Measurements from ENCODE around the gene PIGA.

Gene PIGA, protein sequence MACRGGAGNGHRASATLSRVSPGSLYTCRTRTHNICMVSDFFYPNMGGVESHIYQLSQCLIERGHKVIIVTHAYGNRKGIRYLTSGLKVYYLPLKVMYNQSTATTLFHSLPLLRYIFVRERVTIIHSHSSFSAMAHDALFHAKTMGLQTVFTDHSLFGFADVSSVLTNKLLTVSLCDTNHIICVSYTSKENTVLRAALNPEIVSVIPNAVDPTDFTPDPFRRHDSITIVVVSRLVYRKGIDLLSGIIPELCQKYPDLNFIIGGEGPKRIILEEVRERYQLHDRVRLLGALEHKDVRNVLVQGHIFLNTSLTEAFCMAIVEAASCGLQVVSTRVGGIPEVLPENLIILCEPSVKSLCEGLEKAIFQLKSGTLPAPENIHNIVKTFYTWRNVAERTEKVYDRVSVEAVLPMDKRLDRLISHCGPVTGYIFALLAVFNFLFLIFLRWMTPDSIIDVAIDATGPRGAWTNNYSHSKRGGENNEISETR

DNA sequence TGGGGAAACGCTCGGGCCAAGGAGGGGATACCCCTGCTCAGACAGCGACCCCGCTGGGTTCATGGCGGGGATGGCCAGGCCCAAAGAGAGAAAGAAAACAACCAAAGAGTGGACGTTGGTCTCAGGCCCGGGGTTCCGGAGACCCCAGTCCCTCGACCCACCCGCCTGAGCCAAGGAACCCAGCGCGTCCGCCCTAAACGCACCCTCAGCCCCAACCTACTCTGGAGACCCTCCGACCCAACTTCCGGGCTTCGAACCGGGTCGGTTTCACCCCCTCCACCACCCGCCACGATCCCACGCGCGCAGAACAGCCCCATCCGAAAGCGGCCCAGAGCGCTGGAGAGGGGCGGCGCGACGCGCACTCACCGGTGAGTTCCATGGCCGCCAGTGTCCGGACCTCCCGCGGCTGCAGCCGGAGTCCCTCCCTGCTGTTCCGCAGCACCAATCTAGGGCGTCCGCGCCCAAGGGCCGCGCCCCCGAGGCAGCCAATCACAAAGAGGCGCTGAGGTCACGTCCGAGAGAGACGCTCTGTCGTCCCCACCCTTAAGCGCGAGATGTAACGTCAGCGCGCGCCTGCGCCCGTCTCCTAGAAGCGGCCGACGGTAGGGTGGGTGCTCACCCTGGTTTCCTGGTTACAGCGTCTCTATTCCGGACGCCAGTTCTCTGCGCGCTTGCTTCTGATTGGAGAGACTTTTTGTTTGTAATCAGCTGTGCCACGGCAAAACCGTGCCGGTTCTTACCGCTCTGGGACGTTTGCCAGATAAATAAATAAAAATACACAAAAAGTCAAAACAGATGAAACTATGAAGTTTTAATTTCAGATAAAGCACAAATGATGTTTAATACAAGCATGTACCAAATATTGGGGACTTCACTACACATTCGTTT, at the start of gene PIGA:
Gene PIGA, minus strand, starts transcription at position 389 of the 888 bp plus-strand sequence. CDS start 3,593 bp downstream, outside the sequence.
- DNase-seq, result peak; percentile 92 to 95

GRCh38 chrX:15384304-15384703, 49.0 kb upstream of the PIGA start, which contains the start of gene VEGFD:
VEGFD (minus strand) TSS chrX:15384413; CDS start chrX:15383946, 467 bp downstream.
- no peak for DNase-seq

DNA sequence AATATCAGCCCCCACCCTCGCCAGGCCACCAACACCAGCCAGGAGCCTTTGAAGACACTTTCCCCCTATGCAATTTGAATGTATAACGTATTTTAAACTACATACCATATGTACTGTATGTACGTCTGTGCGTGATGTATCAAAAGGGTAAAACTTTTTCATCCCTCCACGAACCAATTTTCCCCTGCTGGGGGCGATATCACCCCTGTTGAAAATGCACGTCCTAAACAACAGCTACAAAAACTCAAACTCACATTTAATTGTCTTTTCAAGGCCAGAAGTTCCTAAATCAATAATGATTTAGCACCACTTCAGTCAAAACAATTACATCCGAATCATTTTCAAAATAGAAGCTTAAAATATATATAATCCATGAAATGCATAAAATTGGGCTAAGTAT, 47.5 kb upstream of the PIGA start:
- no peak for DNase-seq

DNA sequence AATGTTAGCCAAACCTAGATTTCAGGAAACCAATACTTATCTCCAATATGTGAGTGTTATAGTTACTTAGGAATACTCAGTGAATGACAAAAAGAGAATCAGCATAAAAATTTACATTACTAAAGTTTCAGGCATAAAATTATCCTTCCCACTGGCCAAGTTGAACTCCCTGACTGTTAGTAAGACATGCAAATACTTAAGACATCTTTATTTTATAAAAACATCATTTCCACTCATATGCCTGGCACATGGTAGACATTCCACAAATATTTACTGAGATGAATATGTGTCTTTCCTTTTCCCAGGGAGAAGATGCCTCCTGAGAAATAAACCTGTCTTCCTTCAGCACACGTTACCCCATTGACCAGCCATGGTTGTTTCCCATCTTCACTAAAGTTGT, 41.6 kb upstream of the PIGA start:
- no peak for DNase-seq

GRCh38 chrX:15373976-15374375, 38.7 kb upstream of the PIGA start:
- no peak for DNase-seq

DNA sequence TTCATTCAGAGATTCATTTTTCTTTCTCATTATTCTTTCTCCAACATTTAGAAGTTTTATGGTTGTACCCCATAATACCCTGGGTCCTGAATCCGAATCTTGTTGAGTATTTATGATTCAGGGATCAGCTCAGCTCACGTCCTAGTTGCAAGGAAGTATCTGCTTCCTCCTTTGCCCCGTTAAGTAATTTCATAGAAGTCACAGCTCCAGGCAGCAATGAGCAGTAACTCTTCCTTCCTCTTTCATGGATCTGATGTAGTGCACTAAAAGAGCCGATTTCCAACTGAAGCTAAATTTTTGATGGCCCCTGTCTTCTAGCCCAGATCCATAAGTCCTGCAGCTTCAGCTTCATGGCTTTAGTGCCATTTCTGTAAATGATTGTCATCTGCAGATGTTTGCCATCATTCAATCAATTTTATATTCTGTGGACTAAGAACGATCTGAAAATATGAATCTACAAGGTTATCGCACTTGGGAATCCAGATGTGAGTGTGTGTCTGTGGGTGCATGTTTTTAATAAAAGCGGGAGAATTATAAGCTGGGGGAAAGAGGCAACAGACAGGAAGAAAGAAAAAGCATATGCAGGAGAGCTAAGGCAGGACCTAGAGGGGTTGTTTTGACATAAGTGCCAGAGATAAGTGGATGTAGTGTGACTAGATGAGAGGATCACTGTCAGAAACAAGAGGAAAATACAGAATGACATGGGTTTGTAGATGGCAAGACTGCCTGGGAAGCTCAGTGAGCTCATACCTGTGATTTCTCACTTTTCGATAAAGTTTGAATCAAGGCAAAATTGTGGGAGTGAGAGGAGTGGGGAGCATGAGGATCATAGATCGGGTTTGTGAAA, 31.4 kb upstream of the PIGA start:
- DNase-seq, result no peak

DNA sequence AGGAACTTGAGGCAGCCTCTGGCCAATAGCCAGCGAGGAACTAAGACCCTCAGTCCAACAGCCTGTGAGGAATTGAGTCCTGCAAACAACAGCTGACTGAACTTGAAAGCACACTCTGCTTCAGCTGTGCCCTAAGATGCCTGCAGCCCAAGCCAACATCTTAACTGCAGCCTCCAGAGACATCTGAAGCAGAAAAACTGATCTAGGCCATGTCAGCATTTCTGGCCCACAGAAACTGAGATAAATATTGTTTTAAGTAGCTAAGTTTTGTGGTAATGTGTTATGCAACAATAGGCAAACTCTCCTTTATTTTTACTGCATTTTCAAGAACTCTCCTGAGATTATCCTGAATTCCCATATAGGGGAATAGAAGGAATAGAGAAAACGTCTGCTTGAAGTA, 24.4 kb upstream of the PIGA start:
- no peak for DNase-seq

DNA sequence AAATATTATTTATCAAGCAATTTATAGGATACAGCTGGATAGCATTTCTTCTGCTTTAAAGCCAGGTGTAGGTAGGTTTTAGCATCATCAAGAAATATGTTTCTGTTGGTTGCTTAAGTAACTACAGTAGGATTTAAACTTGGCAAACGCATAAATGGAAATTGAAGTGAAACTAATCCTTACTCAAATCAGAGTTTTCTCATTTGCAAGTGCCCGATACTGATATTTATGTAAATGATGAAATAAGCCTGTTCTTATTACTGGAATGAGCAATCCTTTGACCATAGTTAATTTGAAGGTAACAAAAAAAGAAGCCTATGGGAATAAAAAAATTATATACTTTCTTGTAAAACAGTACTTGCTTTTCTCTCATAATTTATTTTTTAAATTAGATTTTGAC, 23.2 kb upstream of the PIGA start:
- no peak for DNase-seq

DNA sequence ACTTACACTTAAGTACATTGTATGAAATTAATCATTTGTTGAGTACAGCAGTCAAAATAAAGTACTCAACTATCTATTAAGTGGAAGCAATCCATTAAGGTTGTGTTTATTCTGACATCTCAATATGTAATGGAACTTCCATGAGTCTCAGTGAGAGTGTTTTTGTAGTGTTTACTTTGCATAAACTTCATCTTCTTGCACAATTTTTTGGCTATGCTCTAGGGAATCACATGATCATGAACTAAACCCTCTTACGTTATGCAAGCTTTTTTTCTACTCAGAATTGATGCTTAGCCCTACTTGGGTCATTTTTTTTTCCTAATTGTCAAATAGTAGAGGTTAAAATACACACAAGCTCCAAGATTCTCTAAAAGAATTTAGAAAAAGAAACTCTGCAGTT, 21.1 kb upstream of the PIGA start:
- no peak for DNase-seq

- no peak for DNase-seq
Observed at GRCh38 chrX:15350329-15350996, 15.1 kb upstream of the PIGA start.

DNA sequence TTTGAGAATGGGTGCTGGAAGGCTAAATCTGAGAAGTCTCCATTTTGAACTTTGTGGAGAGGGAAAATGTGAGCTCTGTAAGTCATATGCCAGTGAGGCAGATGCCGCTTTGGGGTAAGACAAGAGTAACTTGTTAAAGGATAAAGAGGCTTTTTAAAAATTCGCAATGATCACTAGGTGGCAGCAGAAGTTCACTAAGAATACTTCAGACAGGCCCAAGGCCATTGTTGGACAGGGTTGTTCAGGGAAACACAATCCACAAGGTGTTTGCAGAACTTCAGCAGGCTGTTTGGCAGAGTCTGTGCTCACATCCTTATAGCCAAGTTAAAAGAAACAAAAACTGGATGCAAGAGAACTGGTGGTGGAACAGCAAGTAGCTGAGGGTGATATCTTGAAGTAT, 13.7 kb upstream of the PIGA start:
- peak; percentile 18 to 48 for DNase-seq

- no peak for DNase-seq
Observed at GRCh38 chrX:15345976-15346375, 10.7 kb upstream of the PIGA start.

- DNase-seq, result no peak
Observed at GRCh38 chrX:15344106-15344505, 8.8 kb upstream of the PIGA start.

GRCh38 chrX:15343075-15343476, 7.8 kb upstream of the PIGA start:
- no peak for DNase-seq

GRCh38 chrX:15340867-15341266, 5.5 kb upstream of the PIGA start:
- DNase-seq, result no peak

GRCh38 chrX:15336023-15336413, 695 bp upstream of the PIGA start:
- DNase-seq, result no peak

- no peak for DNase-seq
Observed at GRCh38 chrX:15334561-15334960, 762 bp downstream of the PIGA start.

GRCh38 chrX:15328821-15329220, 6.5 kb downstream of the PIGA start:
- no peak for DNase-seq

GRCh38 chrX:15328131-15328530, 7.2 kb downstream of the PIGA start:
- DNase-seq, result no peak

- no peak for DNase-seq
Observed at GRCh38 chrX:15322472-15322871, 12.9 kb downstream of the PIGA start.

DNA sequence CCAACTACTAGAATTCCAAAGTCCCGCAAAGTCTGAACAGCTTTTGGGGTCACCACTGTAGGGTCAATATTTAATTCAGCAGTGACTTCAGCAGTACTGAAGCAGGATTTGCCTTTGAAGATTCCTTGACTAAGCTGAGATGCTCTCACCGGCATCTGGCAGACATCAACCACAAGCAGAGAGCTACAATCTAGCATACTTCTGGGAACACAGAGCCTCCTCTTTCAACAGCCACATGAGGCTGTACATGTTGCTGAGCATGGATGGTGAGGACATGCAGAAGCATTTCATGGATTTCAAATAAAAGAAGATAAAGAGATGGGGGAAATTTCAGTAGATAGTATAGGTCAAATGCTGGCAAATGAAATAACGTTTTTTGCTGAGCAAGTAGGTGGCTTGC, 13.3 kb downstream of the PIGA start:
- DNase-seq, result no peak

GRCh38 chrX:15321447-15321846, 13.9 kb downstream of the PIGA start:
- no peak for DNase-seq
